Choroid plexus epithelial cell (primary cell): ENCODE results near the gene EHBP1.

Experiments
- DNase-seq: peaks from one replicate; pipeline ENCODE4 v3.0.0-alpha.2; 2010; ENCODE audit warnings: low read depth
- H3K4me3 ChIP-seq: 2 replicates; pipeline ENCODE4 v1.5.1; 2011; ENCODE audit warnings: low read depth, mild to moderate bottlenecking, control low read depth, low read length, moderate library complexity
- TF ChIP-seq, protein P1 (sequence below): conservative IDR thresholded peaks from 2 replicates; pipeline ENCODE4 v1.5.1; 2011; ENCODE audit warnings: low read depth, mild to moderate bottlenecking, control low read depth, inconsistent platforms, low read length, moderate library complexity

Gene EHBP1

DNA sequence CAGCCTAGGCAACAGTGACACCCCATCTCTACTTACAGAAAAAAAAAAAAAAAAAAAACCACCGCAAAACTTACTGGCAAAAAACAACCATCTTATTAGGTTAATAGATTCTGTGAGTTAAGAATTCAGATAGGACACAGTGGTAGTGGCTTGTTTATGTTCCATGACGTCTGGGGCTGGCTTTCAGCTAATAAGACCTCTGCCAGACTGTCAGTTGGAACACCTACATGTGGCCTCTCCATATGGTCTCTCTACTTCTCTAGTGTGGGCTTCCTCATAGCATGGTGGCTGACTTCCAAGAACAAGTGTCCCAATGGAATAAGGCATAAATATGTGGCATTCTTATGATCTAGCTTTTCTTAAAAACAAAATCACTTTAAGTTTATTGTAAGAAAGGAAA lies 251.1 kb downstream of the EHBP1 start:
- no peak overlapping the region for H3K4me3 ChIP-seq
- TF ChIP-seq, protein P1, sequence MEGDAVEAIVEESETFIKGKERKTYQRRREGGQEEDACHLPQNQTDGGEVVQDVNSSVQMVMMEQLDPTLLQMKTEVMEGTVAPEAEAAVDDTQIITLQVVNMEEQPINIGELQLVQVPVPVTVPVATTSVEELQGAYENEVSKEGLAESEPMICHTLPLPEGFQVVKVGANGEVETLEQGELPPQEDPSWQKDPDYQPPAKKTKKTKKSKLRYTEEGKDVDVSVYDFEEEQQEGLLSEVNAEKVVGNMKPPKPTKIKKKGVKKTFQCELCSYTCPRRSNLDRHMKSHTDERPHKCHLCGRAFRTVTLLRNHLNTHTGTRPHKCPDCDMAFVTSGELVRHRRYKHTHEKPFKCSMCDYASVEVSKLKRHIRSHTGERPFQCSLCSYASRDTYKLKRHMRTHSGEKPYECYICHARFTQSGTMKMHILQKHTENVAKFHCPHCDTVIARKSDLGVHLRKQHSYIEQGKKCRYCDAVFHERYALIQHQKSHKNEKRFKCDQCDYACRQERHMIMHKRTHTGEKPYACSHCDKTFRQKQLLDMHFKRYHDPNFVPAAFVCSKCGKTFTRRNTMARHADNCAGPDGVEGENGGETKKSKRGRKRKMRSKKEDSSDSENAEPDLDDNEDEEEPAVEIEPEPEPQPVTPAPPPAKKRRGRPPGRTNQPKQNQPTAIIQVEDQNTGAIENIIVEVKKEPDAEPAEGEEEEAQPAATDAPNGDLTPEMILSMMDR: no peak
- no peak for DNase-seq

DNA sequence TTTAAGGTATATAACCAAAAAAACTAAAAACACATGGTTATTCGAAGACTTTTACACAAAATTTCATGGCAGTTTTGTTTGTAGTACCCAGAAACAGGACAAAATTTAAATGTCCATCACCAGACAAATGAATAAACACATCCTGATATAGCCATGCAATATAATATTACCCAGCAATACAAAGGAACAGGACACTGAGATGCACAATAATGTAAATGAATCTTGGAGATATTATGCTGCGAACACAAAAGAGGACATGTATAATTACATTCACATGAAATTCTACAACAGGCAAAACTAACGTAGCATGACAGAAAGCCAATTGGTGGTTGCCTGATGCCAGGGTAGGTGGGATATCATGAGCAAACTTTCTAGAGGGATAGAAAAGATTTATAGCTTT lies 252.7 kb downstream of the EHBP1 start:
- no peak overlapping the region for H3K4me3 ChIP-seq
- TF ChIP-seq, protein P1: no peak
- DNase-seq: no peak

DNA sequence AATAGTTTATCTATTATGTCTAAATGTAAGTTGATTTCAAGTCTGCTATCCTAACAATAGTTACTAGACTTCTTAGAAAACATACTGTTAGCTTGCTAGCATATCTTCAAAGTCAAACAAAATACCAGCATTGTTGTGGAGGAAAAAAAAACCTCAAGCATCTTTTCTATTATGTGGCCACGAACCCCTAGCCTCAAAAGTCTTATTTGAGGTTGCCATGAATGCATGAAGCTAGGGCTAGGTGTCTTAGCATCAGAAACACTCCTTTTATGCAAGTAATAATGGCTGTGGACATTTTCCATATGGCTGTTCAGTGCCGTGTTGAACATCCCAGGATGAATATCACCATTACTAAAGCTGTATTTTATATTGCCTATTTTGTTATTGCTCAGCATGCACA lies 258.5 kb downstream of the EHBP1 start:
- no peak overlapping the region for H3K4me3 ChIP-seq
- no peak for DNase-seq
- TF ChIP-seq, protein P1: no peak

DNA sequence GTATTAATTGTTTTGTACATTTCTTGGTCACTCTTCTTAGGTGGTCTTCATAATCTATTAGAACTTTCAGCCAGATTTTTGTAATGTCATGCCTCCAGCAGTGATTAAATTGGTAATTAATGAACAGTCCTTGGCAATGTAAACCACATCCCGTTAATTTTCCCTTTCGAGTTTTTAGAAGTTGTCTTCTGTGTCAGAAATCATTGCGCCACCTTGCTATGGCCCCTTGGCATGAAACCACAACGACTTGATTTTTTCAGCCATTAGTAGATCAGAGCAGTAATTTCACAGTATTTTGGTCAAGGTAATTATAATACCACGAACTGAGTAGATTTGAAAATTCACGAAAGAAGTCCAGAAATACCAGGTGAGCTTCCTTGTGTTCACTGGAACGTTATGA lies 259.2 kb downstream of the EHBP1 start:
- no peak overlapping the region for H3K4me3 ChIP-seq
- TF ChIP-seq, protein P1: no peak
- no peak for DNase-seq

DNA sequence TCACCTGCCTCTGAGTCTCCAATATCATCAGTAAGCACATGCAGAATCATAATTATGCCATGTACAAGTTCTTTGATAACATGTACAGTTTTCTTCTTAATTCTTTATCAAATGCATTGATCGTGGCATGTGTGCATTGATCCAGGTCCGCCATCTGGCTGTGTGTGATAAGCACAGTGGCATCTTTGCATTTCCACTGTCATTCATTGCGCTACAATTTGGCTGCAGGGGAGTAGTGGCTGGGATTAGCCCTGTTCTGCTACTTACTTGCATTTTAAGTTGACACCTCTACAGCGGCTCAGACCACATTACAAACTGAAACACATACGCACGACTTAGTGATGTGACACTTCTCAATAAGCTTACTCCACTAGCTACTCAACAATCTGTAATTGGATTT lies 261.5 kb downstream of the EHBP1 start:
- H3K4me3 ChIP-seq: no peak overlapping the region
- DNase-seq: no peak
- TF ChIP-seq, protein P1: no peak

DNA sequence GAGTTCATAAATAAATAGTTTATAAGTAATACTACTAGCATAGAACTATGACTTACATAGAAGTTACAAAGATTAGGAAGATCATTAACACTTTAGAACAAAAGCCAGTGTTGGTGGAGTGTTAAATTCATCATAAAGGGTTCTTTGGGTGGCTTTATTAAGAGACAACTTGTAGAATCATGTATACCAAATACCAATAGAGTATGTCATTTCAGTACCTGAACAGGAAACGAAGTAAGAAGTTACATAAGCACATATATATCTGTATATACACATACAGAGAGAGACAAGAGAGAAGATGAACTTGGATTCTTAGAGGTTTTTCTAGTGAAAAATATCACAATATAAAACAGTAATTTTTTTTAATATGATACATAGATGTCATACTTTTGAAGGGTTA lies 262.7 kb downstream of the EHBP1 start:
- no peak overlapping the region for H3K4me3 ChIP-seq
- TF ChIP-seq, protein P1: no peak
- no peak for DNase-seq

DNA sequence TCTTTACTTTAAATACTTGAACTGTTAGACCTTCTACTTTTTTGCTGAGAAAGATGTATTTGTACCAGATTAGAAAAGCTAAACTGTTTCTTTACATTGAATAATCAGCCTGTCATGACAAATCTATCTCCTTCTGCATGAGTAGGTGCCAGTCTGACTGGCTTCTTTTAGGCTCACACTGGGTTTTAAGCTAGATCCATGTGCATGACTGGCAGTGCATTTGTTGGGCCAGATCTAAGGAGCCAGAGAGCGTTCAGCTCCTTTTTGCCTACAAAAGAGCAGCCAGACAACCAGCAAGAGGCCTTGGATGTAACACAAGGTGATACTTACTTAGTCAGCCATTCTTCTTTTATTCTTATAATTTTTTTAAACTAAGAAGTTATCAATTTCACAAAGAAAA lies 263.2 kb downstream of the EHBP1 start:
- TF ChIP-seq, protein P1: no peak
- no peak overlapping the region for H3K4me3 ChIP-seq
- no peak for DNase-seq
